Suprapubic skin (tissue), 4 donors: ENCODE data around the gene RRM2.

ENCODE experiments used
- CTCF ChIP-seq, 2 donors: fragments of 200-600 bp in 1 of 2; fragments of 450-650 bp in 1 of 2; sonication (generic) in 1 of 2; IDR thresholded peaks; one replicate each; pipeline ENCODE4 v1.5.1; 2016 to 2019; ENCODE audit warnings: antibody characterized with exemption in 2 of 2, mild to moderate bottlenecking in 1 of 2, moderate library complexity in 1 of 2
- POLR2A ChIP-seq, 2 donors: fragments of 450-650 bp; IDR thresholded peaks; one replicate each; pipeline ENCODE4 v1.6.1; 2017; ENCODE audit warnings: antibody characterized with exemption in 2 of 2, mild to moderate bottlenecking in 2 of 2, moderate library complexity in 2 of 2
- POLR2AphosphoS5 ChIP-seq, 3 donors: sonication (generic); formaldehyde crosslinking; IDR thresholded peaks; one replicate each; pipeline ENCODE4 v1.6.1; 2017; ENCODE audit warnings: antibody characterized with exemption in 3 of 3

- TF ChIP-seq CTCF (IDR thresholded peaks at IDR 0.05) (no peak), POLR2AphosphoS5 (IDR thresholded peaks at IDR 0.05) (no peak), POLR2A (IDR thresholded peaks at IDR 0.05) (no peak)
These were observed 38.2 kb upstream of the RRM2 start for GRCh38 chr2:10084223-10084865.
